Choroid plexus epithelial cell (primary cell): ENCODE data around the gene BANP.
"Not testable (repeated sequence)": the region's sequence is repeated elsewhere in the genome, so short reads cannot be mapped to it uniquely, and the experiment has no call there.

Experiments used
- DNase-seq: peaks from one replicate; pipeline ENCODE4 v3.0.0-alpha.2; 2010; ENCODE audit warnings: low read depth
- H3K4me3 ChIP-seq: 2 replicates; pipeline ENCODE4 v1.5.1; 2011; ENCODE audit warnings: low read depth, mild to moderate bottlenecking, control low read depth, low read length, moderate library complexity
- CTCF ChIP-seq: conservative IDR thresholded peaks from 2 replicates; pipeline ENCODE4 v1.5.1; 2011; ENCODE audit warnings: low read depth, mild to moderate bottlenecking, control low read depth, inconsistent platforms, low read length, moderate library complexity

Gene BANP, protein sequence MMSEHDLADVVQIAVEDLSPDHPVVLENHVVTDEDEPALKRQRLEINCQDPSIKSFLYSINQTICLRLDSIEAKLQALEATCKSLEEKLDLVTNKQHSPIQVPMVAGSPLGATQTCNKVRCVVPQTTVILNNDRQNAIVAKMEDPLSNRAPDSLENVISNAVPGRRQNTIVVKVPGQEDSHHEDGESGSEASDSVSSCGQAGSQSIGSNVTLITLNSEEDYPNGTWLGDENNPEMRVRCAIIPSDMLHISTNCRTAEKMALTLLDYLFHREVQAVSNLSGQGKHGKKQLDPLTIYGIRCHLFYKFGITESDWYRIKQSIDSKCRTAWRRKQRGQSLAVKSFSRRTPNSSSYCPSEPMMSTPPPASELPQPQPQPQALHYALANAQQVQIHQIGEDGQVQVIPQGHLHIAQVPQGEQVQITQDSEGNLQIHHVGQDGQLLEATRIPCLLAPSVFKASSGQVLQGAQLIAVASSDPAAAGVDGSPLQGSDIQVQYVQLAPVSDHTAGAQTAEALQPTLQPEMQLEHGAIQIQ

GRCh38 chr16:87950765-87951551, at the start of gene BANP:
TSS of gene BANP (plus strand) at chr16:87951434. CDS start at chr16:87975116, 23,682 bp downstream.
- peak within 1 kb of the TSS; percentile 87 for H3K4me3 ChIP-seq
- DNase-seq, result peak; percentile 99
- peak; percentile 48 for TF ChIP-seq CTCF

DNA sequence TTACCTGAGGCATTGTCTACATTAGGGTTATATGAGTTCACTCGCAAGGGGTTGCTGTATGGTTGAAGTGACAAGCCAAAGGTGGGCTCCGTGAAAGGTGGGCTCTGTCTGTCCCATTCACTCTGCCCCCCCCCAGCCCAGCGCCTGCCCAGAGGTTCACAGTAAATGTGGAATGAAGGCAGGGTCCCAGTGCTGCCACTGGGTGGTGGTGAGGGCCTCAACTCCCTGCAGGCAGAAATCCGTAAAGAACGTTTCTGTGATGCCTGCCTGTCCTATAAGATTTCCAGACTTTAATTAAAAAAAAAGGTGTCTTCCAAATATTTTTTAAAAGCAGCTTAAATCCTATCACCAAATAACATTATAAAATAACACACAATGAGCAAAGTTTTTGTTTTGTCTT, 46.3 kb upstream of the BANP start:
- not testable (repeated sequence) for DNase-seq, H3K4me3 ChIP-seq

DNA sequence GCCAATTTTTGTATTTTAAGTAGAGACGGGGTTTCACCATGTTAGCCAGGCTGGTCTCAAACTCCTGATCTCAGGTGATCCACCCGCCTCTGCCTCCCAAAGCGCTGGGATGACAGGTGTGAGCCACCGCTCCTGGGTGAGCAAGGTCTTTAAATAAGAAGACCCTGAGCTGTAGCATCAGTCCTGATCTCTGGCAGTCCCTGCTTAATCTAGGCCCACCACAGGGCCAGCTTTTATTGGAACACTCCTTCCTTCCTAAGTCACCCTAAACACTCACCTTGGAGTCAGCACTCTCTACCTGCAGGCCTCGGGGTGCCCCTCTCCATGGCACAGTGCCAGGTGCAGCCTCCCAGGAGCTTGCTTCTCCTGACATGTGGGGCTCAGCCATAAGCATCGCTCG, 45.7 kb upstream of the BANP start:
- H3K4me3 ChIP-seq, DNase-seq: not testable (repeated sequence)

GRCh38 chr16:87908101-87908500, 43.1 kb upstream of the BANP start:
- H3K4me3 ChIP-seq, DNase-seq: not testable (repeated sequence)

- peak; percentile 55 for DNase-seq
- H3K4me3 ChIP-seq, result not testable (repeated sequence)
- TF ChIP-seq CTCF, result peak; percentile 86
Measured at GRCh38 chr16:87909203-87909935, 41.9 kb upstream of the BANP start.

GRCh38 chr16:87911106-87911763, 40.0 kb upstream of the BANP start:
- peak; percentile 38 for DNase-seq
- H3K4me3 ChIP-seq, result not testable (repeated sequence)

DNA sequence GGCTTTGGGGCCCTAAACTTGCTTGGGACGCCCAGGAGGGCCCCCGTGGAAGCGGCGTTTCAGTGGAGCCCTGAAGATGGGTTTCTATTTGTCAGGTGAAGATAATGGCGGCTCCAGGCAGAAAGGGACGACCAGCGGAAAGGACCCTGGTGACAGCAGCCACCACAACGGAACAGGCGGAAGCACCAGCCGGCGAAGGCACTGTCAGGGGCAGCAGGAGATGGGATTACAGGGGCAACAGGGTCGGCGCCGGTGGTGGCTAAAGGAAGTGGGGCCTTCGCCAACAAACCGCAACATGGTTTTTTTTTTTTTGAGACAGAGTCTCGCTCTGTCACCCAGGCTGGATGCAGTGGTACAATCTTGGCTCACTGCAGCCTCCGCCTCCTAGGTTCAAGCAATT, 38.5 kb upstream of the BANP start:
- not testable (repeated sequence) for DNase-seq, H3K4me3 ChIP-seq

DNA sequence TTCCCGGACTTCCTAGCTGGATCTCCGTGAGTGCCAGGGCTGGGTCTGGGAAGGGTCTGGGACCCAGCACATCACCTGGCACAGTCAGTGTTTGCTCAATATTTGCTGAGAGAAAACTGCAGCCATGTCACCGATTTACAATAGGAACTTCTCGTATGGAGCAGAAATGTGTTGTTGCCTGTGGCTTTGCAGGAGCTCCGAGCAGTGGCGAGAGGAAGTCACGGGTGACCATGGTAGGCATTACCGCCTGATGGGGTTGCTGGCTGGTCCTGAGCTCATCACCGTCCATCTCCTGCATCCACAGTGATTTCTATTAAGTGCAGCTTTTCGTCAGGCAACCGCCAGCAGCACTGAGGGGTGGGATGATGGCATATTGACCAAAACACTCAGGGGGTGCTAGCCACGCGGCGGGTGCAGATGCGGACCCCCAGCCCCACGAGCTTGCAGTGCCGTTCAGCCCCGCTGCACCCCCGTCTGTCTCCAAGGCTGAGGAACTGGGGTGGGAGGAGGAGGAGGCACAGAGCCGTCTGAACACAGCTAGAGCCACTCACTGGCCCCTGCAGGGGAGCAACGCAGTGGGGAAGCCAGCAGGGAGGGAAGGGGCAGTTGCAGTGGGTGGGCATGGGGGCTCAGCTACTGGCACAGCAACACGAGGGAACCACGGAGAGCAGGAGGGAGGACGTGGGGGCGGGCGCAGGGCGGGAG, 37.1 kb upstream of the BANP start:
- DNase-seq, H3K4me3 ChIP-seq: not testable (repeated sequence)

- TF ChIP-seq CTCF, result no peak
- H3K4me3 ChIP-seq, result no peak overlapping the region
- DNase-seq, result no peak
Measured at GRCh38 chr16:87914812-87915211, 36.4 kb upstream of the BANP start.
